ENCODE measurements around the gene EIF3J.
A peak's percentile ranks its signal among the peaks of the same experiment; 100 is the strongest.
"Not testable (repeated sequence)": the region's sequence is repeated elsewhere in the genome, so short reads cannot be mapped to it uniquely, and the experiment has no call there.

EIF3J gene

DNA sequence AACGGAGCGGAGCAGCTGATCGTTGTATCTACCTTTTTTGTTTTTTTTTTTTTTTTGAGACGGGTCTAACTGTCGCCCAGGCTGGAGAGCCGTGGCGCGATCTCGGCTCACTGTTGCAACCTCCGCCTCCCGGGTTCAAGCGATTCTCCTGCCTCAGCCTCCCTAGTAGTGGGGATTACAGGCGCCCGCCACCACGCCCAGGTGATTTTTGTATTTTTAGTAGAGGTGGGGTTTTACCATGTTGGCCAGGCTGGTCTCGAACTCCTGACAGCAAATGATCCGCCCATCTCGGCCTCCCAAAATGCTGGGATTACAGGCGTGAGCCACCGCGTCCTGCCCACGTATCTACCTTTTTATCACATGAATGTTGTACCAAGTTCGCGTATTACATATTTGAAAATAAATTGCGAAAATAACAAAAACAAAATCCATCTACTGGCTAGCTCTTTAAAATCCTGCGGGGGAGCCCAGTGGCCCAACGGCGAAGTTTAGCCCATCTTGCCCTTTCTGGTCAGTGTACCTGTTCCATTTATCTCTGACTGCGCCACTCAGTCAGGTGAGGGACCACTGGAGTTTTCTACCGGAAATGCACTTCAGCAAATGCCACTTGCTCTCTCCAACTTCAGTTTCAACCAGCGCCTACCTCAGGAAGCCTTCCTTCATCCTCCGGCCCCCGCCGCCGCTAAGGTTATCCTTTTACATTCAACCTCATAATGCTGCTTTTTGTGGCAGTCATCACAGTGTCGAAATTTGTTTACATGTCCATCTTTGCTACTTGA is 1.2 kb upstream of the EIF3J start:
- H3K27ac Mint-ChIP-seq = peak overlapping the region; percentile 92 to 96 (median 95)
- no peaks in the 10 kb centered on the region for H3K9me3 Mint-ChIP-seq
- peaks cover 17% of the 10 kb centered on the region for H3K36me3 Mint-ChIP-seq (ENCODE audit: low read depth)
- TF ChIP-seq, protein P1, sequence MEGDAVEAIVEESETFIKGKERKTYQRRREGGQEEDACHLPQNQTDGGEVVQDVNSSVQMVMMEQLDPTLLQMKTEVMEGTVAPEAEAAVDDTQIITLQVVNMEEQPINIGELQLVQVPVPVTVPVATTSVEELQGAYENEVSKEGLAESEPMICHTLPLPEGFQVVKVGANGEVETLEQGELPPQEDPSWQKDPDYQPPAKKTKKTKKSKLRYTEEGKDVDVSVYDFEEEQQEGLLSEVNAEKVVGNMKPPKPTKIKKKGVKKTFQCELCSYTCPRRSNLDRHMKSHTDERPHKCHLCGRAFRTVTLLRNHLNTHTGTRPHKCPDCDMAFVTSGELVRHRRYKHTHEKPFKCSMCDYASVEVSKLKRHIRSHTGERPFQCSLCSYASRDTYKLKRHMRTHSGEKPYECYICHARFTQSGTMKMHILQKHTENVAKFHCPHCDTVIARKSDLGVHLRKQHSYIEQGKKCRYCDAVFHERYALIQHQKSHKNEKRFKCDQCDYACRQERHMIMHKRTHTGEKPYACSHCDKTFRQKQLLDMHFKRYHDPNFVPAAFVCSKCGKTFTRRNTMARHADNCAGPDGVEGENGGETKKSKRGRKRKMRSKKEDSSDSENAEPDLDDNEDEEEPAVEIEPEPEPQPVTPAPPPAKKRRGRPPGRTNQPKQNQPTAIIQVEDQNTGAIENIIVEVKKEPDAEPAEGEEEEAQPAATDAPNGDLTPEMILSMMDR (IDR thresholded peaks at IDR 0.05; ENCODE audit: unreplicated experiment in 3 of 3) = no peak
- H3K27me3 Mint-ChIP-seq (ENCODE audit: low read depth) = no peaks in the 10 kb centered on the region
- peaks cover 25% of the 10 kb centered on the region for H3K4me1 Mint-ChIP-seq
- peak overlapping the region; percentile 90 to 92 (median 90) for H3K4me3 Mint-ChIP-seq

DNA sequence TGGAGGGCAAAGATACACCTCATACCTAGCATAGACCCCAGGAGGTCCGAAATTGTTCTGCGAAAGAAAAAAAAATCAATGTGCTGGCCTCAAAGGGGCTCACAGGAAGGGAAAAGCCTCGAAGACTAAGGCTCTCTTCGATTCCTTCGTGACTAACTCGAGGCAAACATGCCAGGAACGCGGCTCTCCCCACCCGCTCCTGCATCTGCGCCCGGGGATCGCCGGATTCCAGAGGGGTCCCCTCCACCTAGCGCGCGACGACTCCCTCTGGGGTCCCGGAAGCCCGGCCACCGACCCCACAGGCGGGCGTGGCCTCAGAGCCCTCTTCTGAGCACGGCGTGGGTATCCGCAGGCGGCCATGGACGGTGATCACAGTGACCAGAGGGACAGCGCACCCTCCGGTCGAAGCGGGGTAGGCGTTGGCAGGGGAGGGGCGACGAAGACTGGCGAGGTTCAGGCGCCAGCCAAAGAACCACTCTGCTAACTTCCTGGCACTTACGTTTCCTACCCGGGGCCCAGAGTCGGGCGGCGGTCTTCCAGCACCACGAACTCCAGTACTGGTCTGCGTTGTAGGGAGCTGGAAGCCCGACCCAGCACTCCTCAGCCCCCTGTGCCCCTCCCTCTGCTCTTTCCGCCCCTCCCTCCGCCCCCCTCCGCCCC is 515 bp upstream of the EIF3J start:
- Mint-ChIP-seq H3K4me1 (peaks cover 31% of the 10 kb centered on the region), H3K27ac (peak overlapping the region; percentile 92 to 96 (median 95)), H3K36me3 (ENCODE audit: low read depth) (peaks cover 22% of the 10 kb centered on the region), H3K9me3 (no peaks in the 10 kb centered on the region), H3K27me3 (ENCODE audit: low read depth) (no peaks in the 10 kb centered on the region), H3K4me3 (peak overlapping the region; percentile 90 to 92 (median 90))
- TF ChIP-seq, protein P1 (IDR thresholded peaks at IDR 0.05; ENCODE audit: unreplicated experiment in 3 of 3) = peak; percentile 30 to 55 (median 48)

DNA sequence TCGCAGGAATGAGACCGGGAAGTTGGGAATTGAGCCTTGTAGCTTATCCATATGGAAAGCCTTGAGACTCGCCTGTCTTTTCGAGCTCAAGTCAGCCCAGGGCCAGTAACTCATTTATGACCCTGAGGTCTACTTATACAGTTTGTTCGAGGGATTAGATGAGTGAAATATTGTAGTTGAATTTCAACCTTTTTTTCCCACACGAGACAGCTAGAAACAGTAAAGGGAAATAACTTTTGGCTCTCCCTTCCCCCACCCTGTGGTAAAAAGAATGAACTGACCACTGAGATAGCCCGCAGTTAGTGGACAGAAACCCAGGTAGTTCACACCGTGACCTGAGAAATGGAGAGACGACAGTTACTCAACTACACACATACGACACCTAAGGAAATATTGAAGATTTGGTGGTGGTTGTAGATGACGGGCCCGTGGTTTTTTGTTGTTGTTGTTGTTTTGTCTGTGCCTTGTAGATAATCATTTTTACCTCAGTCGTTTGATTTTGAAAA is 841 bp downstream of the EIF3J start:
- H3K9me3 Mint-ChIP-seq = no peaks in the 10 kb centered on the region
- no peaks in the 10 kb centered on the region for H3K27me3 Mint-ChIP-seq (ENCODE audit: low read depth)
- TF ChIP-seq, protein P1 (IDR thresholded peaks at IDR 0.05; ENCODE audit: unreplicated experiment in 3 of 3) = no peak
- H3K27ac Mint-ChIP-seq = peak overlapping the region; percentile 88 to 95 (median 92)
- peaks cover 31% of the 10 kb centered on the region for H3K36me3 Mint-ChIP-seq (ENCODE audit: low read depth)
- H3K4me3 Mint-ChIP-seq = peak overlapping the region; percentile 90 to 92 (median 90)
- peaks cover 43% of the 10 kb centered on the region for H3K4me1 Mint-ChIP-seq

DNA sequence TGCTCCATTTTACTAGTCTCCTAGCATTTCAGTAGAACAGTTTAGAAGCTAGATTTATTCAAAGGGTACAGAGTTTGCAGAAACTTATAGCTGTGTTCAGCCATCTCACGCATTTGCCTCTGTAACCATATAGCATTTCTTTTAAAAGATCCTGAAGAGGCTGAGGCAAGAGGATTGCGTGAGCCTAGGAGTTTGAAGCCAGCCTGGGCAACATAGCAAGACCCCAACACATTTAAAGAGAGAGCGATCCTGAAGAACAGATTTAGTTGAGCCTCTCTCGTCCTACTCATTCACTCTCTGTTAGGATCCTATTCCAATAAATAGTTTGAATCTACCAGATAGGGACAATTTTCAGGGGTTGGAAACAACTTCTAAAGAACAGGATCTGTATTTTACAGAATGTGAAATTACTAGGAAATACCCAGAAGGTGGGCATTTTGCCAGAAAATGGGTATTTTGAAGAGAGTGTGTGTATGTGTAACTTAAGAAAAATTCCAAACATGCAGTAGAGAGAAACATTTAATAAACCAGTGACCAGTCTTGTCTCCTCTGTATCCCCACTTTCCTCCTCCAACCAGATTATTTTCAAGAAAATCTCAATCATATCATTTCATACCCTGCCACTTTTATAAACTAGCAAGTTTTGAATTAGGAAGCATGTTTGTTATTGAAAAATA is 4.5 kb downstream of the EIF3J start:
- Mint-ChIP-seq H3K27ac (peak overlapping the region in 2 of 3 experiments; percentile 61 to 66), H3K36me3 (ENCODE audit: low read depth) (peaks cover 36% of the 10 kb centered on the region), H3K4me3 (peak overlapping the region in 2 of 3 experiments; percentile 26 to 34), H3K9me3 (no peaks in the 10 kb centered on the region), H3K27me3 (ENCODE audit: low read depth) (no peaks in the 10 kb centered on the region), H3K4me1 (peaks cover 31% of the 10 kb centered on the region)
- TF ChIP-seq, protein P1 (IDR thresholded peaks at IDR 0.05; ENCODE audit: unreplicated experiment in 3 of 3) = no peak

DNA sequence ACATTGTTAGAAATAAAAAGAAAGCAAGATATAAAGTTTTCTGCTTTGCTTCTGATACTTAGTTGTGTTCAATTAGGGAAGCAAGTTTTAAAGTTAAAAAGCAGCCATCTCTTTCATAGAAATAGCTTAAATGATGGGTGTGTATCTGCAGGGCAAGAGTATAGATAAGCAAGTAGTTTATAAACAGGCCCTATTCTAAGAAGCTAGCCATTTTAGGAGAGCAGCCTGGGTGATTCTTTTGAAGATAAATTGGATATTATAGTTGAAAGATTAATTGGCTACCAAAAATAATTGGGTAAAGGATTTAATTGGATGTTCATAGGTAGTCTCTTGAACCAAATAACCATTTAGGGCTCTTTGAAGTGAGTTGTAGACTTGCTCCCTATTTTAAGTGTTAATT is 5.6 kb downstream of the EIF3J start:
- H3K4me1 Mint-ChIP-seq = peaks cover 31% of the 10 kb centered on the region
- H3K36me3 Mint-ChIP-seq (ENCODE audit: low read depth) = peaks cover 37% of the 10 kb centered on the region
- H3K9me3 Mint-ChIP-seq = no peaks in the 10 kb centered on the region
- no peak overlapping the region for H3K4me3 Mint-ChIP-seq
- TF ChIP-seq, protein P1 (IDR thresholded peaks at IDR 0.05; ENCODE audit: unreplicated experiment in 3 of 3) = no peak
- H3K27ac Mint-ChIP-seq = peak overlapping the region in 1 of 3 experiments; percentile 44
- H3K27me3 Mint-ChIP-seq (ENCODE audit: low read depth) = no peaks in the 10 kb centered on the region

DNA sequence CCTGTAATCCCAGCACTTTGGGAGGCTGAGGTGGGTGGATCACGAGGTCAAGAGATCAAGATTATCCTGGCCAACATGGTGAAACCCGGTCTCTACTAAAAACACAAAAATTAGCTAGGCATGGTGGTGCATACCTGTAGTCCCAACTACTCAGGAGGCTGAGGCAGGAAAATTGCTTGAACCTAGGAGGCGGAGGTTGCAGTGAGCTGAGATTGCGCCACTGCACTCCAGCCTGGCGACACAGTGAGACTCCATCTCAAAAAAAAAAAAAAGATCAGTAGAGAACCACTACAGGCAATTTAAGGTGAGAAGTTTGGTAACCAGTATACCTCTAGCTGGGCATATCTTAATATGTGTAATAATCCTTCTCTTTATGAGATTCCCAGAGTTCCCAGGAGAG is 7.8 kb downstream of the EIF3J start:
- H3K27ac Mint-ChIP-seq = not testable (repeated sequence)

More for the DNA sequence above, 7.8 kb downstream of the EIF3J start:
- H3K9me3 Mint-ChIP-seq; H3K4me3 Mint-ChIP-seq; H3K27me3 Mint-ChIP-seq (ENCODE audit: low read depth): not testable (repeated sequence)
- H3K4me1 Mint-ChIP-seq = peaks cover 18% of the 10 kb centered on the region
- H3K36me3 Mint-ChIP-seq (ENCODE audit: low read depth) = peaks cover 44% of the 10 kb centered on the region
